Stimulated activated CD8-positive, alpha-beta memory T cell treated with anti-CD3 and anti-CD28 coated beads, Interleukin-2, amount 100 ng/mL, for 48 hours (primary cell): ENCODE data around the gene FMO4.
"Not testable (repeated sequence)": the region's sequence is repeated elsewhere in the genome, so short reads cannot be mapped to it uniquely, and the experiment has no call there.

ENCODE experiments used
- DNase-seq, 2 donors: peaks; one replicate each; pipeline ENCODE4 v3.0.0-alpha.2; 2020; ENCODE audit warnings: low read depth in 2 of 2

FMO4 gene

DNA sequence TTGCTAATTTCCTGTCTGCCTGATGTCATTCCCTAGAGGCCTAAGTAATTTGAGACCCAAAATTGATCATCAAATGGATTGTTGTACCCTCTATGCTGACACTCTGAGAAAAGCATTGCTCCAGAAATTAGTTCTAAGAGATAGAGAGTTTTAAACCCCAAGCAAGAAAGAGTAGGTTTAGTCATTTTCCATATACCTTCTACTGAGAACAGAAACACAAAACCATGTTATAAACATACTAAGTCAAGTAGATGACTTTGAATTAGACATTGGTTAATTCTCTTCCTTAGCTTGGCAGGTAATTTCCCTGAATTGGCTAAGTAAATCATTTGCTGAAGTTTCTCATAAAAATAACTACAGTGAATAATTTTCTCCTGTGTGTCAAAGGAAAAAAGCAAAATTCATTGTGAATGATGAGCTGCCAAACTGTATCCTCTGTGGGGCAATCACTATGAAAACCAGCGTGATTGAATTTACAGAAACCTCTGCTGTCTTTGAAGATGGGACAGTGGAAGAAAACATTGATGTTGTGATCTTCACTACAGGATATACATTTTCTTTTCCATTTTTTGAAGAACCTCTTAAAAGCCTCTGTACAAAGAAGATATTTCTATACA lies 20.1 kb downstream of the FMO4 start:
- no peak for DNase-seq

DNA sequence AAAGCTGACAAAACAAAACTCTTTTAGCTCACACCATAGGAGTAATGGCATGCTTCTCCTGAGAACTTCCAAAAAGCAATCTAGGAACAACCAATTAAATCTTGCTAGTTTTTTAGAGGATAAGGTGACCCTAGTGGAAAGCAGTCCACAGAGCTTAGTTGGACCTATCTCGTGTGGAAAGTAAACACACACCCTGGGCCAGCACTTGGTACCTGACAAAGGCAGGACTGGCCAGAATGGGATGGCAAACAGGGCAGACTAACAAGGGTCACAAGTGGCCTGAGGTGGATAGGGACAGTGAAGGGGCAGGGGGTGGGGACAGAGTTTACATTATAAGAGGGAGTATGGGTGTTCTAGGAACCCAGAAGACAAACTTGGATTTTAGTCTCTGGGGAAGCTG lies 22.0 kb downstream of the FMO4 start:
- no peak for DNase-seq

DNA sequence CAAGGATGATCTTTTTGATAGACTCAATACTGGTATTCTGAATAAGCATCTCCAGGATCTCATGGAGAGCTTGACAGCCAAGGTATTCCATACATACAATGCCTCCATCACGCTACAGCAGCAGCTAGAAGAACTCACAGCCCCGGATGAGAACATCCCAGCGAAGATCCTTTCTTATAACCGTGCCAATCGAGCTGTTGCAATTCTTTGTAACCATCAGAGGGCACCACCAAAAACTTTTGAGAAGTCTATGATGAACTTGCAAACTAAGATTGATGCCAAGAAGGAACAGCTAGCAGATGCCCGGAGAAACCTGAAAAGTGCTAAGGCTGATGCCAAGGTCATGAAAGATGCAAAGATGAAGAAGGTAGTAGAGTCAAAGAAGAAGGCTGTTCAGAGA lies 25.4 kb downstream of the FMO4 start:
- DNase-seq: not testable (repeated sequence)

DNA sequence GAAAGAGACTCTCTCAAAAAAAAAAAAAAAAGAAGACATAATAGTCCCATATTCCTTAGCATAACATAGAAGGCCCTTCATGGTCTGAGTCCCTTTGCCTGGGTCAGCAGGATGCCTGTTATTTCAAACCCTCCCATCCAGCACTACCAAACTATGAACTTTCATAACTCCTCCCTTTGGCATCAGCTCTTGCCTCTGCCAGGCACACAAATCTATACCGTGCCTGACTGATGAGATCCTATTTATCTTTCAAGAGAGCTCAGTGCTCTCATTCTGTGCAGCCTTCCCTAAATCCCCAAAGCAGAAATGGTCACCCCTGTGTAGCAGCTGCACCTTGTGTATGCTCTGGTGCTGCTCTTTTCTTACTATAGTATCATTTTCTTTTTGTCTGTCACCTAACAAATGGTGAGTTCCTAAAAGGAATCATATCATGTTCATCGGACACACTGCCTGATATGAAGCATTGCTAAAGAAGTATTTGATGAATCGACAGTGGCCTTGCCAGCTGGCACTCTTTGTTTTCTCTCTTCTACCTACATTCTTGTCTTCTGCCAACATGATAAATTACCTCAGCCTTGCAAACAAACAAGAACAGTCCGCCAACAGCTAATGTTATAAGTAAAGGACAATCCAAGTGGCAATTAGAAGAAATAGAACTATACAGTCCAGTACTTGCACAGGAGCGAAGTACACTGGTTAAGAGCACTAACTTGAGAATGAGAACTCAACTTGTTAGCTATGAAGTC lies 29.9 kb downstream of the FMO4 start:
- no peak for DNase-seq

DNA sequence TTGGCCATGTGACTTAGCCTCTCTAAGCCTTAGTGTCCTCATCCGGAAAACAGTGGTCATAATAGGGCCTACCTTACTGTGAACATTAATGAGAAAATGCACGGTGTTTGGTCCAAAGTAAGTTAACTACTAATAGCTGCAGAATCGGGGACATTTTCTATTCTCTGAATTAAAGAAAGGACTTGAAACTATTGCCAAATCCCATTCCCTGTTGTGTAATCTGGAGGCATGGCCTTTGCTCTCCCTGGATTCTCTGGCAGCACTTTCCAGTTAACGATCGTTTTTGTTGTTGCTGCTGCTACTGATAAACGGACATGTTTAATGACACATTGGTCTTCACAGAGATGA lies 30.5 kb downstream of the FMO4 start:
- DNase-seq: no peak

DNA sequence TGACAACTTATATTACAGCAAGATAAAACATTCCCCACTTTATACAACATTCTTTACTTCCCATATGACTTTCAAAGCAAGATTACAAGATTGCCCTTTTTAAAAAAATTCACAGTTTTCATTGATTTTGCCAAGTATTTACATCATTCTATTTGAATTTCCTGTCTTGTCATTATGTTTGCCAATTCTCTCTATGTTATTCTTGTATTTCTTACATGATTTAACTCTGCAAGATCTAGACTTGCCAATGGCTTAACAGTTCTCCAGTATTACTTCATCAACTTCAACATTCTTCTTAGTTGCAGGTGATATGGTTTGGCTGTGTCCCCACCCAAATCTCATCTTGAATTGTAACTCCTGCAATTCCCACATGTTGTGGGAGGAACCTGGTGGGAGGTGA lies 31.6 kb downstream of the FMO4 start:
- no peak for DNase-seq

DNA sequence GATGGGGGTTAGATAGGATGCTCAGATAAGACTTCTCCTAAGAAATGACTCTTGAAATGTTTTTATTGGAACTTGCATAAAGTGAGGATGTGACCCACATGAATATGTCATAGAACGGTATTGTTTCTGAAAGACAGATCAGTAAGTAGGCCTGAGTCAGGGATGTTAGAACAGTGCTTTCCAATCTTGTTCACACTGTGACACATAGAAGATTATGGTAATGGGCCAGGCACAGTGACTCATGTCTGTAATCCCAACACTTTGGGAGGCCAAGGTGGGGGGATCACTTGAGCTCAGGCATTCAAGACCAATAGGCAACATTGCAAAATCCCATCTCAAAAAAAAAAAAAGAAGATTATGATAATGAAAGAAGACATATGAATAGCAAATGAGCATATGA lies 32.9 kb downstream of the FMO4 start:
- no peak for DNase-seq

DNA sequence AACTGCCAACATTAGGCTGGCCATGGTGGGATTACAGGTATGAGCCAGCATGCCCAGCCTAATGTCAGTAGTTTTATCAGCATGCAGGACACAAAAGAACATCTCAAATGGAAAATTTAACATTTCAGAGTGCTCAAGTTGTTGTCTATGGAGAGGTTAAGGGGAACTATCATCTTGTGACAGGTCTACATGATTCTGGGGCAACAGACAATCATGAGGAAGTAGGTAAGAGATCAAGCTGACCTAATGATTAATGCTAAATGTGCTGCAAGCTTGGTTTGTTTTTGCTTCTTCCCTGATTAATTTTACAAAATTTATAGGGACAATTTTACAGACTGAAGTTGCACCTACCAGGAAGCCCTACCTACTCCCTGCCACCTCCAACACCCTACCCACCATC lies 36.6 kb downstream of the FMO4 start:
- DNase-seq: no peak

DNA sequence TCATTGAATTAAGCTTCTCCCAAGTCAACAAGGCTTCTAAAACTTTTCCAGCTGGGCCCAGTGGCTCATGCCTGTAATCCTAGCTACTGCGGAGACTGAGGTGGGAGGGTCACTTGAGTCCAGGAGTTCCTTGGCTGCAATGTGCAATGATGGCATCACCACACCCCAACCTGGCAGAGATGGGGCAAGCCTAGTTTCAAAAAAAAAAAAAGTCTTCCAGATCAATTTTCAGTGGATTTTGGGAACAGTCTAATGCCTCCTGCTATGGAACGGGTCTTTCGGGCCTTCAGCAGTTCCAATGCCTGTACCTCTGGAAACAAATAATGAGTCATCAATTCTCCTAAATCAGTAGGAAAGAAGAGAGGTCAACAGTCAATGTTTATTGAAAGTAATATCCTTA lies 38.0 kb downstream of the FMO4 start:
- DNase-seq: no peak

DNA sequence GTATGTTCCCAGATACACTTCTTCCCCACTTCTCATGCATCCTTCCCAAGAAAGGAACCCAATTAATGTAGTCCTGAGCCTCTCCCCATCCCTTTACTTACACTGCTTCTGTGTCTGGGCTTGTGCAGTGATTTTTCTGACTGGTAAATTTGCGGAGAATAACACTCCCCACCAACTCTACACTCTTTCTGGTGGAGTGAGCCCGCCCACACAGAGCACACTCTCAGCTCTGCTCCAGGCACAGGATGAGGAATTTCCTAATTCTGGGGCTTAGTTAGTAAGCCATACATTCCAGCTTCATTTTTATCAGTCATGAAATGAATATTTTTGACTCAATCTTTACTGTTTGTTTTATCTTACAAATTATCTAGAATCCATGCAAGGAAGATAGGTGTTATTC lies 38.6 kb downstream of the FMO4 start:
- no peak for DNase-seq

DNA sequence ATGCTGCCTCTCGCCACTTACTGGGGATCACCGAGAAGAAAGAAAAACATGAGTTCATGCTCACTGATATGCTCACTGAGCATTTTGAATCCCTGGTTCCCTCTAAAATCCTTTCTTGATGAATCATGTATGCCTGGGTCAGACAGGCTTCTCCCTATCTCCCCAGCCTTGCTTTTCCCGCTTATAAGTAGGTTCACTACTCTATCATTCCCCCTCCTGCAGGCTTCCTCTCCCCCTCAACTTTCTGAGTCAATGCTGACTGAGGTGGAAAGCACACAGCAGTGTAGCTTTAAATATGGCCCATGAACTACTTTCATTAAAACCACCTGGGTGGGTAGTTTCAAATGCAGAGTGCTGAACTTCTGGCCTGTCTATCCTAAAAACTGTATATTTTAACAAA lies 41.7 kb downstream of the FMO4 start:
- DNase-seq: no peak

DNA sequence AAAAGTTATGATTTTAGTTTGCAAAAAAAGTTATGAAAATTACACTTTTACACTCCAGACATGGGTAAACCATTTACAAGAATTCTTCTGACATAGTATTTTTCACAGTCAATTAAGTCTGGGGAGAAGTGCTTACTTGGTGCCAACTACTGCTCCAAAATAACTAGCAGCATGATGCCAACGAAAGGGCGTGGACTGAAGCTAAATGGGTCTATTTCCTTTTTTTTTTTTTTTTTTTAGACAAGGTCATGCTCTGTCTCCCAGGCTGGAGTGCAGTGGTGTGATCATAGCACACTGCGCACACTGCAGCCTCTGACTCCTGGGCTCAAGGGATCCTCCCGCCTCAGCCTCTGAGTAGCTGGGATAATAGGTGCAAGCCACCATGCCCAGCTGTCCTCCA lies 43.2 kb downstream of the FMO4 start:
- no peak for DNase-seq

DNA sequence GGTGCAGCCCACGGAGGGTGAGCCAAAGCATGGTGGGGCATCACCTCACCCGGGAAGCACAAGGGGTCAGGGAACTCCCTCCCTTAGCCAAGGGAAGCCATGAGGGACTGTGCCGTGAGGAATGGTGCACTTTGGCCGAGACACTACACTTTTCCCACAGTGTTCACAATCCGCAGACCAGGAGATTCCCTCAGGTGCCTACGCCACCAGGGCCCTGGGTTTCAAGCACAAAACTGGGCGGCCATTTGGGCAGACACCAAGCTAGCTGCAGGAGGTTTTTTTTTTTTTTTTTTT lies 45.3 kb downstream of the FMO4 start:
- not testable (repeated sequence) for DNase-seq

DNA sequence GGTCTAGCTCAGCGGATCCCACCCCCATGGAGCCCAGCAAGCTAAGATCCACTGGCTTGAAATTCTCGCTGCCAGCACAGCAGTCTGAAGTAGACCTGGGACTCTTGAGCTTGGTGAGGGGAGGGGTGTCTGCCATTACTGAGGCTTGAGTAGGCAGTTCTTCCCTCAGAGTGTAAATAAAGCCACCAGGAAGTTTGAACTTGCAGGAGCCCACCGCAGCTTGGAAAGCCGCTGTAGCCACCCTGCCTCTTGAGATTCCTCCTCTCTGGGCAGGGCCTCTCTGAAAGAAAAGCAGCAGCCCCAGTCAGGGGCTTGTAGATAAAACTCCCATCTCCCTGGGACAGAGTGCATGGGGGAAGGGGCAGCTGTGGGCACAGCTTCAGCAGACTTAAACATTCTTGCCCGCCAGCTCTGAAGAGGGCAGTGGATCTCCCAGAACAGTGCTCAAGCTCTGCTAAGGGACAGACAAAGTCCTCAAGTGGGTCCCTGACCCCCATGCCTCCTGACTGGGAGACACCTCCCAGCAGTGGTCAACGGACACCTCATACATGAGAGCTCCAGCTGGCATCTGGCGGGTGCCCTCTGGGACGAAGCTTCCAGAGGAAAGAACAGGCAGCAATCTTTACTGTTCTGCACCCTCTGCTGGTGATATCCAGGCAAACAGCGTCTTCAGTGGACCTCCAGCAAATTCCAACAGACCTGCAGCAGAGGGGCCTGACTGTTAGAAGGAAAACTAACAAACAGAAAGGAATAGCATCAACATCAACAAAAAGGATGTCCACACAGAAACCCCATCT lies 45.9 kb downstream of the FMO4 start:
- DNase-seq: not testable (repeated sequence)

DNA sequence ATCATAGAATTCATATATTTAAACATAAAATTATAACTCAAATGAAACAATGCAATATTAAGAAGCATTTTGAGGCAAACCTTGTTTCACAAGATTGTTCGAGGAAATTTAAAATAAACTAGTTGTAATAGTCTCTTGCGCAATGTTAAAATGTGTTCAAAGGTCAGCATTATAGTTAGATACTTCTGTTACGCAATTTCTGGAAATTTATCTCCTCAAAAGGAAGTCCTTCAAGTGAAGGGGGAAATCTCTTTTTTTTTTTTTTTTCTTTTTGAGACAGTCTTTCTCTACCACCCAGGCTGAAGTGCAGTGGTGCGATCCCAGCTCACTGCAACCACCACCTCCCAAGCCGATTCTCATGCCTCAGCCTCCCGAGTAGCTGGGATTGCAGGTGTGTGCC lies 52.1 kb downstream of the FMO4 start:
- no peak for DNase-seq

DNA sequence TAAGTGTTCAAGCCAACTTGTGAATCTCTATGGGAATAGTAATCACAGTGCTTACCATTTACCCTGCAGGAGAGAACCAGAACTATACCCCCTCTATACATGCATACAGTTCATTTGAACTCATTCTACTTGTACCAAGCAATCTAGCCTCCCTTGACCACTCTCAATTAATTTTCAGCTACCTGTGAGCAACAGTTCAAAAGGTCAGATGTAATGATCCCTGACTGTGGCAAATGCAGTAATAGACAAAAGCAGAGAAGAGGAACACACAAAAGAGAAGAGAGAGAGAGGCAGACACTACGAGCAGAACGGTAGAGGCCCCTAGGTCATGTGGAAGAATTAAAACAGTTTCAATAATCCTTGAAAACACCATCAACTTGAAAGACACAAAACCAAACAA lies 52.8 kb downstream of the FMO4 start:
- DNase-seq: no peak

DNA sequence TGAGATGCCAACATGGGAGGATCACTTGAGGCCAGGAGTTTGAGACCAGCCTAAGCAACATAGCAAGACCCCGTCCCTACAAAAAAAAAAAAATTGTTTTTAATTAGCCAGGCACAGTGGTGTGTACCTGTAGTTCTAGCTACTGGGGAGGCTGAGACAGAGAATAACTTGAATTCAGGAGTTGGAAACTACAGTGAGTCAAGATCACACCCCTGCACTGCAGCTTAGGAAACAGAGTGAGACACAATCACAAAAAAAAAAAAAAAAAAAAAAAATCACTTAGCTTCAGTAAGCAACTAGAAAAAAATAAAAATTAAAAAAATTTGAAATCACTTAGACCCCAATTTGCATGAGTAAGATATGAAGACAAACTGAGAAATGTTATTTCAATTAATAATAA lies 53.5 kb downstream of the FMO4 start:
- no peak for DNase-seq

DNA sequence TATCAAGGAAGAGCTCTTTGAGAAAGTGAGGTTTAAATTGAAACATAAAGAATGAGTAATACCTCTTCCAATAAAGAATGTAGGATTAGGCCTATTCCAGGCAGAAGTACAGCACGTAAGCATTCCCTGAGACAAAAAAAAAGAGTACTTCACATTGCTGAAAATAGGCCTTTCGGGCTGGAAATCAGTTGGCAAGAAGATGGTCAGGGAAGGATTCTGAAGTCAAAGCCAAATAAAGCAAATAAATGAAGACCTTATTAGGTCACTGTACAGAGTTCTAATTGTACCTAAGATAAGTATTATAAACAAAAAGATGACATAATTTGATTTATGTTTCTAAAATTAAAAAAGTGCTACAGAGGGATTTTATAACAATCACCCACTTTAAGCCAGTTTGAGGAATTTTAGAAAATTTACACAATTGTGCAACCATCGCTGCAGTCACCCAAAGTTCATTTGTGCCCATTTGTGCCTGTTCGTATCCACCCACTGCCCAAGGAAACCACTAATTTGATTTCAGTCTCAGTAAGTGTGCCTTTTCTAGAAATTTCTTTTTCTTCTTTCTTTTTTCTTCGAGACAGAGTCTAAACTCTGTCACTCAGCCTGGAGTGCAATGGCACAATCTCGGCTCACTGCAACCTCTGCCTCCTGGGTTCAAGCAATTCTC lies 58.6 kb downstream of the FMO4 start:
- no peak for DNase-seq

DNA sequence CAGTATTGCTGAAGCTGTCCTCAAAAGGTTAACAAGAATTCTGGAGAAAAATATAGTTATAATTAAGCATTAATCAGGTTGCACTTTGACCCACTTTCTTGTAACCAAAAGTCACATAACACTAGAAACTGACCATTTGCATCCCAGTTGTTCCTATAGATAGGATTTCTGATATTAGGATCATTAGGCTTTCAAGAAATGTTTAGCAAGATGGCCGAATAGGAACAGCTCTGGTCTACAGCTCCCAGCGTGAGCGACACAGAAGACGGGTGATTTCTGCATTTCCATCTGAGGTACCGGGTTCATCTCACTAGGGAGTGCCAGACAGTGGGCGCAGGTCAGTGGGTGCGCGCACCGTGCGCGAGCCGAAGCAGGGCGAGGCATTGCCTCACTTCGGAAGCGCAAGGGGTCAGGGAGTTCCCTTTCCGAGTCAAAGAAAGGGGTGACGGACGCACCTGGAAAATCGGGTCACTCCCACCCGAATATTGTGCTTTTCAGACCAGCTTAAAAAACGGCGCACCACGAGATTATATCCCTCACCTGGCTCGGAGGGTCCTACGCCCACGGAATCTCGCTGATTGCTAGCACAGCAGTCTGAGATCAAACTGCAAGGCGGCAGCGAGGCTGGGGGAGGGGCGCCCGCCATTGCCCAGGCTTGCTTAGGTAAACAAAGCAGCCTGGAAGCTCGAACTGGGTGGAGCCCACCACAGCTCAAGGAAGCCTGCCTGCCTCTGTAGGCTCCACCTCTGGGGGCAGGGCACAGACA lies 59.6 kb downstream of the FMO4 start:
- not testable (repeated sequence) for DNase-seq

DNA sequence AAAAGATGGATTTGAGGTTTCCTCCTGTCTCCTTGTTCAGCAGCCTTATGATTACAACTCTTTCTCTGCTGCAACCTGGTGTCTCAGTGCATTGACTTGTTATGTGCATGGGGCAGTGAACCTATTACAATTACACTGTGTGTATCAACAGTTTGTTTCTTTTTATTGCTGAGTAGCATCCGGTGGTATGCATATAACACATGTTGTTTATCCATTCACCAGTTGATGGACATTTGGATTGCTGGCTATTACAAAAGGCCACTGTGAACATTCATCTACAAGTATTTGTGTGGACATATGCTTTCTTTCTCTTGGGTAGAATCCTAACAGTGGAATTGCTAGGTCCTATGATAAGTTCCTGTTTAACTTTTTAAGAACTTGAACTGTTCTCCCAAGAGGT lies 65.9 kb downstream of the FMO4 start:
- no peak for DNase-seq

DNA sequence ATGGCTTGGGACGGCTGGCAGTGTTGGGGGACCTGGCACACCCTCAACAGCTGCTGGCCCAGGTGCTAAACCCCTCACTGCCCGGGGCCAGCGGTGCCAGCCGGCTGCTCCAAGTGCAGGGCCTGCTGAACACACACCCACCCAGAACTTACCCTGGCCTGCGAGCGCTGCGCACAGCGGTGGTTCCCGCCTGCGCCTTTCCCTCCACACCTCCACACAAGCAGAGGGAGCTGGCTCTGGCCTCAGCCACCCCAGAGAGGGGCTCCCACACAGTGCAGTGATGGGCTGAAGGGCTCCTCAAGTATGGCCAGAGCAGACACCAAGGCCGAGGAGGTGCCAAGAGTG lies 67.9 kb downstream of the FMO4 start:
- DNase-seq: no peak

DNA sequence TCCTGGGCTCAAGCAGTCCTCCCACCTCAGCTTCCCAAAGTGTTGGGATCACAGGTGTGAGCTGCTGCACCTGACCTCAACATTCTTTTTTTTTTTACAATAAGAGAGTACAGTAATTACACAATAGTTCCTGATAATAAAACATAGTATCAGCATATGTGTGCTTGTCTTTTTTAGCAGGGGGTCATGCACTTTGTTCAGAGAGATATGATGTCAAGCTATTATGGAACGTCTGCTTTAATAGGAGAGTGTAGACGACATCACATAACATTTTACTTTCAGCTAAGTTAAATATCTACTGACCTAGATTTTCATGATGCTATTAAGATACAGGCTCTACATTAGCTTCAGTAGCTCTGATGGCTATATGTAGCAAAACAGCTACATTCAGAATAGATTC lies 70.5 kb downstream of the FMO4 start:
- no peak for DNase-seq
